SU-DHL-6 (cell line): Measurements from ENCODE around the gene ZNF512.

Experiments used
- EZH2phosphoT487 ChIP-seq: fragments of 200-600 bp; sonication (generic), shearing (Covaris generic); conservative IDR thresholded peaks from 2 replicates; pipeline ENCODE4 v1.6.1; 2018; ENCODE audit warnings: mild to moderate bottlenecking, antibody characterized with exemption, low read length, moderate library complexity, mixed read lengths
- TF ChIP-seq, protein P1 (sequence below): fragments of 200-600 bp; sonication (generic); IDR thresholded peaks from one replicate; pipeline ENCODE4 v1.5.1; 2017; ENCODE audit warnings: antibody characterized with exemption, mild to moderate bottlenecking, low read length, moderate library complexity; ENCODE audit not compliant: insufficient read depth, poor library complexity, severe bottlenecking

GRCh38 chr2:27664154-27664574, 81.3 kb downstream of the ZNF512 start:
- no peak for TF ChIP-seq EZH2phosphoT487
- TF ChIP-seq, protein P1, sequence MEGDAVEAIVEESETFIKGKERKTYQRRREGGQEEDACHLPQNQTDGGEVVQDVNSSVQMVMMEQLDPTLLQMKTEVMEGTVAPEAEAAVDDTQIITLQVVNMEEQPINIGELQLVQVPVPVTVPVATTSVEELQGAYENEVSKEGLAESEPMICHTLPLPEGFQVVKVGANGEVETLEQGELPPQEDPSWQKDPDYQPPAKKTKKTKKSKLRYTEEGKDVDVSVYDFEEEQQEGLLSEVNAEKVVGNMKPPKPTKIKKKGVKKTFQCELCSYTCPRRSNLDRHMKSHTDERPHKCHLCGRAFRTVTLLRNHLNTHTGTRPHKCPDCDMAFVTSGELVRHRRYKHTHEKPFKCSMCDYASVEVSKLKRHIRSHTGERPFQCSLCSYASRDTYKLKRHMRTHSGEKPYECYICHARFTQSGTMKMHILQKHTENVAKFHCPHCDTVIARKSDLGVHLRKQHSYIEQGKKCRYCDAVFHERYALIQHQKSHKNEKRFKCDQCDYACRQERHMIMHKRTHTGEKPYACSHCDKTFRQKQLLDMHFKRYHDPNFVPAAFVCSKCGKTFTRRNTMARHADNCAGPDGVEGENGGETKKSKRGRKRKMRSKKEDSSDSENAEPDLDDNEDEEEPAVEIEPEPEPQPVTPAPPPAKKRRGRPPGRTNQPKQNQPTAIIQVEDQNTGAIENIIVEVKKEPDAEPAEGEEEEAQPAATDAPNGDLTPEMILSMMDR, result no peak
